NCI-H2107 (cell line): ENCODE results near the gene TMPRSS3.

Experiments used
- DNase-seq: peaks from one replicate; lab custom pipeline; 2025; lab: John Stamatoyannopoulos, UW

The TMPRSS3 gene

GRCh38 chr21:42407476-42407875, 11.6 kb upstream of the TMPRSS3 start:
- no peak for DNase-seq

- DNase-seq, result no peak
Measured at GRCh38 chr21:42406866-42407265, 11.0 kb upstream of the TMPRSS3 start.

GRCh38 chr21:42406201-42406621, 10.4 kb upstream of the TMPRSS3 start:
- DNase-seq, result no peak

GRCh38 chr21:42405064-42406013, 9.5 kb upstream of the TMPRSS3 start:
- no peak for DNase-seq

GRCh38 chr21:42404539-42404938, 8.7 kb upstream of the TMPRSS3 start:
- no peak for DNase-seq

- no peak for DNase-seq
Measured at GRCh38 chr21:42403611-42404231, 7.9 kb upstream of the TMPRSS3 start, which contains the start of gene UBASH3A. UBASH3A (plus strand) TSS chr21:42403902; CDS start chr21:42403946, 44 bp downstream.

GRCh38 chr21:42401820-42402251, 6.0 kb upstream of the TMPRSS3 start:
- no peak for DNase-seq

GRCh38 chr21:42401154-42401553, 5.3 kb upstream of the TMPRSS3 start:
- DNase-seq, result no peak

GRCh38 chr21:42400525-42400924, 4.7 kb upstream of the TMPRSS3 start:
- no peak for DNase-seq

GRCh38 chr21:42398436-42399028, 2.7 kb upstream of the TMPRSS3 start:
- DNase-seq, result no peak

- no peak for DNase-seq
Measured at GRCh38 chr21:42397746-42398394, 2.0 kb upstream of the TMPRSS3 start.

- DNase-seq, result no peak
Measured at GRCh38 chr21:42396799-42397745, 1.2 kb upstream of the TMPRSS3 start.

- DNase-seq, result no peak
Measured at GRCh38 chr21:42395302-42395701, 550 bp downstream of the TMPRSS3 start.

- no peak for DNase-seq
Measured at GRCh38 chr21:42393443-42393950, 2.4 kb downstream of the TMPRSS3 start.

- DNase-seq, result no peak
Measured at GRCh38 chr21:42392731-42393442, 3.0 kb downstream of the TMPRSS3 start.

GRCh38 chr21:42391297-42391696, 4.6 kb downstream of the TMPRSS3 start:
- no peak for DNase-seq

GRCh38 chr21:42390696-42391095, 5.2 kb downstream of the TMPRSS3 start:
- DNase-seq, result no peak

GRCh38 chr21:42390193-42390592, 5.7 kb downstream of the TMPRSS3 start:
- DNase-seq, result no peak

- DNase-seq, result no peak
Measured at GRCh38 chr21:42389449-42389835, 6.4 kb downstream of the TMPRSS3 start.
